ENCODE results near the gene ENPP5.
"Not testable (repeated sequence)": the region's sequence is repeated elsewhere in the genome, so short reads cannot be mapped to it uniquely, and the experiment has no call there.

ENPP5 gene

GRCh38 chr6:46138281-46138680, 32.5 kb downstream of the ENPP5 start:
- no peak overlapping the region for H3K27ac ChIP-seq (ENCODE audit: poor library complexity, severe bottlenecking)
- no peak for ATAC-seq (ENCODE audit: low read depth)
- H3K4me1 ChIP-seq (ENCODE audit: insufficient read depth, poor library complexity, severe bottlenecking), result no peaks in the 10 kb centered on the region
- no peaks in the 10 kb centered on the region for H3K36me3 ChIP-seq (ENCODE audit: low read depth)
- no peak overlapping the region for H3K4me3 ChIP-seq (ENCODE audit: severe bottlenecking)
- no peaks in the 10 kb centered on the region for H3K27me3 ChIP-seq (ENCODE audit: insufficient read depth, poor library complexity, severe bottlenecking)
- no peaks in the 10 kb centered on the region for H3K9me3 ChIP-seq (ENCODE audit: severe bottlenecking)
- no peak for DNase-seq (ENCODE audit: low spot score)
- no peak for TF ChIP-seq CTCF (IDR thresholded peaks at IDR 0.05; ENCODE audit: poor library complexity, severe bottlenecking)

GRCh38 chr6:46137387-46137786, 33.4 kb downstream of the ENPP5 start:
- DNase-seq (ENCODE audit: low spot score) (no peak), ATAC-seq (ENCODE audit: low read depth) (no peak)
- no peaks in the 10 kb centered on the region for H3K4me1 ChIP-seq (ENCODE audit: insufficient read depth, poor library complexity, severe bottlenecking)
- no peaks in the 10 kb centered on the region for H3K9me3 ChIP-seq (ENCODE audit: severe bottlenecking)
- no peaks in the 10 kb centered on the region for H3K27me3 ChIP-seq (ENCODE audit: insufficient read depth, poor library complexity, severe bottlenecking)
- TF ChIP-seq CTCF (IDR thresholded peaks at IDR 0.05; ENCODE audit: poor library complexity, severe bottlenecking), result no peak
- no peak overlapping the region for H3K4me3 ChIP-seq (ENCODE audit: severe bottlenecking)
- no peaks in the 10 kb centered on the region for H3K36me3 ChIP-seq (ENCODE audit: low read depth)
- H3K27ac ChIP-seq (ENCODE audit: poor library complexity, severe bottlenecking), result no peak overlapping the region

- no peak for TF ChIP-seq CTCF (IDR thresholded peaks at IDR 0.05; ENCODE audit: poor library complexity, severe bottlenecking)
- Histone ChIP-seq H3K4me3 (ENCODE audit: severe bottlenecking) (no peak overlapping the region), H3K9me3 (ENCODE audit: severe bottlenecking) (no peaks in the 10 kb centered on the region), H3K4me1 (ENCODE audit: insufficient read depth, poor library complexity, severe bottlenecking) (no peaks in the 10 kb centered on the region), H3K27me3 (ENCODE audit: insufficient read depth, poor library complexity, severe bottlenecking) (no peaks in the 10 kb centered on the region), H3K27ac (ENCODE audit: poor library complexity, severe bottlenecking) (no peak overlapping the region), H3K36me3 (ENCODE audit: low read depth) (no peaks in the 10 kb centered on the region)
- ATAC-seq (ENCODE audit: low read depth), result no peak
- DNase-seq (ENCODE audit: low spot score), result no peak
These were observed 33.9 kb downstream of the ENPP5 start for GRCh38 chr6:46136831-46137230.

GRCh38 chr6:46135176-46135575, 35.6 kb downstream of the ENPP5 start:
- H3K4me3 ChIP-seq (ENCODE audit: severe bottlenecking), result no peak overlapping the region
- ATAC-seq (ENCODE audit: low read depth), result no peak
- TF ChIP-seq CTCF (IDR thresholded peaks at IDR 0.05; ENCODE audit: poor library complexity, severe bottlenecking), result no peak
- H3K4me1 ChIP-seq (ENCODE audit: insufficient read depth, poor library complexity, severe bottlenecking), result no peaks in the 10 kb centered on the region
- H3K36me3 ChIP-seq (ENCODE audit: low read depth), result no peaks in the 10 kb centered on the region
- H3K27me3 ChIP-seq (ENCODE audit: insufficient read depth, poor library complexity, severe bottlenecking), result no peaks in the 10 kb centered on the region
- H3K9me3 ChIP-seq (ENCODE audit: severe bottlenecking), result no peaks in the 10 kb centered on the region
- no peak overlapping the region for H3K27ac ChIP-seq (ENCODE audit: poor library complexity, severe bottlenecking)
- DNase-seq (ENCODE audit: low spot score), result no peak

- ATAC-seq (ENCODE audit: low read depth), result no peak
- DNase-seq (ENCODE audit: low spot score), result no peak
- H3K27me3 ChIP-seq (ENCODE audit: insufficient read depth, poor library complexity, severe bottlenecking), result no peaks in the 10 kb centered on the region
These were observed 36.6 kb downstream of the ENPP5 start for GRCh38 chr6:46134216-46134615.

GRCh38 chr6:46131291-46131690, 39.5 kb downstream of the ENPP5 start:
- H3K36me3 ChIP-seq (ENCODE audit: low read depth); ATAC-seq (ENCODE audit: low read depth); H3K4me3 ChIP-seq (ENCODE audit: severe bottlenecking); H3K4me1 ChIP-seq (ENCODE audit: insufficient read depth, poor library complexity, severe bottlenecking); DNase-seq (ENCODE audit: low spot score); H3K27me3 ChIP-seq (ENCODE audit: insufficient read depth, poor library complexity, severe bottlenecking); H3K27ac ChIP-seq (ENCODE audit: poor library complexity, severe bottlenecking); H3K9me3 ChIP-seq (ENCODE audit: severe bottlenecking): not testable (repeated sequence)

More at GRCh38 chr6:46134216-46134615, 36.6 kb downstream of the ENPP5 start:
- TF ChIP-seq CTCF (IDR thresholded peaks at IDR 0.05; ENCODE audit: poor library complexity, severe bottlenecking), result no peak
- Histone ChIP-seq H3K27ac (ENCODE audit: poor library complexity, severe bottlenecking) (no peak overlapping the region), H3K4me3 (ENCODE audit: severe bottlenecking) (no peak overlapping the region), H3K36me3 (ENCODE audit: low read depth) (no peaks in the 10 kb centered on the region), H3K4me1 (ENCODE audit: insufficient read depth, poor library complexity, severe bottlenecking) (no peaks in the 10 kb centered on the region), H3K9me3 (ENCODE audit: severe bottlenecking) (no peaks in the 10 kb centered on the region)

All from RWPE2 (cell line).